ENCODE measurements around the gene C6orf89.
"Not testable (repeated sequence)": the region's sequence is repeated elsewhere in the genome, so short reads cannot be mapped to it uniquely, and the experiment has no call there.

C6orf89 gene

DNA sequence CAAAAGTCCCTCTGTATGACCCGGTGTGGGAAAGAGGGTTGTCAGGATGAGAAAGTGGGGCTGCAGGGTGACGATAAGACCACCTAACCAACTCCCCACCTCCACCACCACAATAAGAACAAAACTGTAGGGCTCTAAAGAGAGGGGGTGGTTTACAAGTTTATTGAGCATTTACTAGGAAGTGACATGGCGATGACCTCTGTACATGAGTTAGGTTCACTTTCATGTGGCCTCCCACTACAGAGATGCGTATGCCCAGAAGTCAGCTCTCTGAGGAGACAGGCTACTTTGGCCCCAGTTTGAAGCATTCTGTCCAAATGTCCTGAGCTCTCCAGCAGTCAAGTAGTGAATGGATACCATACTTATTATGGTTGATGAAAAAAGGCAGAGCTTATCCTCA, 40.1 kb downstream of the C6orf89 start:
- no peak for DNase-seq

DNA sequence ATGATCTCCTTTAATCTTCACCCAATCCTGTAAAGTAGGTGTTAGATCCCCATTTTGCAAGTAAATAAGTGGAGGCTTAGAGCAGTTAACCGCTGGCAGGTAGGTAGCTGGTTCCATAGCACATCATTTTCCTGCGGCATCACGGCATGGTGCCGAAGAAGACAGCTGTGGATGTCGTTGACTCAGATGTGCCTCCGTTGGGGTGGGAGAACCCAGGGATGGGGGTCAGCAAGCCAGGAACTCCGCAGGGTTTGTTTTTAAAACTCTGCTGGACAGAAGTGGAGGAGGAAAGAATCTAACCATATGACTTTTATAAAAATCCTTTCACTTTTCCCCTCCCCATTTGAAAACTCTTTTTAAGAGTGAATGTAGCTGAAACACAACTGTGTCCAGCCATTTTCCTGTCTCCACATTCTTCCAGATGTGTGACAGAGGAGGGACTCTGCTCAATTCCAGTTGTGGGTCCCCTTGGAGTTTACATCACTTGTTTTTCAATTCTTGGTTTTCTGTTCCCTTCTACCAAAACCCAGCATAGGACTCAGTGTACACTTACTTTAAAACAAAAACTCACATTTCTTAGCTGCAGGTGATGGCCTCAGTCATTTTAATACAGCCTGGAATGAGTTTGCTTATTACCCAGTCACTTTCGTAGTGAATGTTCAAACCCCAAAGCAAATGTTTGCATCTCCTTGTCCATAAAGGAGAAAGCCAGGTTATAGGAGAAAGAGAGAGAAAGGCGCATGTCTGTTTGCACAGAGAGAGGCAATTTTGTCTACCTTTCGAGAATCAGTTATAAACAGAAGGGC, 41.2 kb downstream of the C6orf89 start:
- no peak for DNase-seq

DNA sequence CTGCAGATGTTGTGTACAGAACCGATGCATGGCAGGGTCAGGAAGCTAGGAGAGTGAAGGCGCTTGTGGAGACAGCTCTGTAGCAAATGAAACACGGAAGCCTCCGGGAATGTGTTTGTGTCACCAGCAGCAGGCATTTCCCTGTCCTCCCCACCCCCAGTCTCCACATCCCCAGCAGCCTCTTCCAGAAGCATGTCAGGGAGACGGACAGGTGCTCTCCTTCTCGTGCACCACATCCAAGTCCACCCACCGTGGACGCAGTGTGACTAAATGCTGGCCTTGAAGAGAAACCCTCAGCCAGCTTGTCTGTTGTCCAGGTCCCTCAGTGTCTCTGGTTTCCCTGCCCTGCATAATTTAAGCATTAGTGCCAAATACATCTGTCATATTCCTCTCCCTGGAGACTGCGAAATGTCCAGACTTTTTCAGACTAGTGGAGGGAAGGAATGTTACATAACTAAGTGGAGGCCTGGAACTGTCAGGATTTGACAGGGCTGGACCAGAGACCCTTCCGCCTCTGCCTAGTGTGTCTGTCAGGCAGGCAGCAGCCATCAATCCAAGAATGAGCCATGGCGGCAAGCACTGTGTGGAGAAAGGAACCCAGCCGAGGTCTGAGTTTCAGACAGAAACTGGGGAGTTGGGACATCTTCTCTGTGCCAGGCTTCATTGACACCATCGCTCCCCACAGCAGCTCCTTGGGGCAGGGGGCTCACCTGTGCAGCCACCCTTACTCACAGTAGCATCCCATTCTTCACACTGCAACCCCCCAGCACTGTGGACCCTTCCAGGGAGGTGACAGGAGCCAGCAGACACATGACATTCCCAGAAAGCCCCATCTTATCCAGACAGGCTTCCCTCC, 42.2 kb downstream of the C6orf89 start:
- DNase-seq: peak; percentile 27

DNA sequence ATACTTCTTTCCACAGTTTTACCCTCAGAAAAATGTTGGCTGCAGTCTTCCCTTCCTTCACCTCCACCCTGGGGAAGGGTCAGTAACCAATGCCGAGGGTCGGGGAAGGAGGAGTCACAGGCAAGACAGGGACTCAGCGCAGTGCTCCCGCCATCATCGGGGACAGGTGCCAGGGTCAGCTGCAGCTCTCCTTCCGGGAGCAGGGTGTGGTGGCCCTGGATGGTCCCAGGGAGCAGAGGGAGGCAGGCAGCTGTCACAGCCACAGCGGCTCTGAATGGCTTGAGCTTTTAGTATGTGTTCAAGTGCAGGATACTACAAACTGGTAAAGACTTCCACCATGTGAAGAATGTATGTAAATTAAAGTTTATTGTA, 42.8 kb downstream of the C6orf89 start:
- no peak for DNase-seq

DNA sequence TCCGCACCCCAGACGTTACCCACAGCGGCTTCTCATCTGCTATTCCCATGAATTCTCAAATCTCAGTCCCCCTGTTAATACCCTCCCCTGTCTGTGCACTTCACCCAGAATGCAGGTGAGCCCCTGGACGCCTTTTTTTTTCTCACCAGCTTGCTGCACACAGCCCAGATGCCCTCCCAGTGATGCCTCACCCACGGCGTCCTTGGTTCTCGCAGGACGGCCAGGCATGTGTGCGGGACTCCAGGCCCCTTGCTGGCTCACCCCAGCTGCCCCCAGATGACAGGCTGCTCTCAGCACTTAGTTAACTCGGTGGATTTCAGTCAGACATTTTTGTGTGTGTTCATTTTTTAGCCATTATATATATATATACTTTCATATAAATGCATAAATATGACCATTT, 43.4 kb downstream of the C6orf89 start:
- DNase-seq: no peak

DNA sequence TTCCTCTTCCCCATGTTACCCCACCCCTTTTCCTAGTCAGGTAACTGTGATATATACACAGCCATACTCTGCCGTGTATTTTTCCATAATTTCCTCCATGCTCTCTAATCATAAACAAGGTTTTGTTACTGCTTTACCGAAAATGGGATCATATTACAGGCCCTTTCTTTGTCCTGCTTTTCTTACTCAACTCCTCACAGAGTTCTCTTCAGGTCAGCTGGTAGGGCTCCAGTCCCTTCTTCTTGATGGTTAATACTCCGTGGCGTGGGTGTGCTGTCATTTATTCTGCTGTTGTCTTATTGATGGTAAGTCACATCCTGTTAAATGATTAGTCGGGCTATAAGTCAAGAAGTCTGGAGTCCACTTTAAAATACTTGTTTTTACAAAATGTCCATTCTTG, 43.9 kb downstream of the C6orf89 start:
- peak; percentile 22 for DNase-seq

DNA sequence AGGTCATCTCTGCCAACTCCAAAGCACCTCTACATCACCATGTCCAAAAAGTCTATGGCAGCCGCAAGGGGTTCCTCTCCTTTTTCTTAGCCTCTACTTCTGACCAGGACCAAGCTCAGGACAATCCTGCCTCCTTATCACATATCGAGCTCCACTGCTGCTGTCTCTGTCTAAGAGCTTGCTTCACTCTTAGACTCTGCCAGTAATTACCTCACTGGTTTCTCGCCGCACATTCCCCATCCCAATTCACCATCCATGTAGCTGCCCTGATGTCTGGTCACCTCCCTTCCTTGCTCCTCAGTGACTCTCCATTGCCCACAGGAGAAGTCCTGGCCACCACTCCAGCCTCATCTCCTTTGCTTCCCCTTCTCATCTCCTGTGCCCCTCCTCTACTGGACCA, 44.7 kb downstream of the C6orf89 start:
- no peak for DNase-seq

DNA sequence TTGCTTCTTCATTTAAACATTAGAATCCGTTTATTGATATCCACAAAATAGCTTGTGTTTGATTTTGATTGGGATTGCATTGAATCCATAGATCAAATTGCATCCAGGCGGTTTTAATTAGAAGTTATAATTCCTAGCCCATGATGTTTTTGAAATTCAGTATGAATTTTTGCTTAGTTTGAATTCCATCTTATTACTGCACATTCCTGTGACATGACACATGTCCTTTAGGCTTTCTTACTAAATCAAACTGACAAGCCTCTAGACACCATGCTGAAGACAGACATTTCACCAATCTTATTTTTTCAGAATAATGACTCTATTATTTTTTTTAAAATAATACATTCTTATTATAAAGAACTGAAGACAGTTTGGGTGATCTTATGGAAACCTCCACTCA, 47.4 kb downstream of the C6orf89 start:
- DNase-seq: peak; percentile 77

DNA sequence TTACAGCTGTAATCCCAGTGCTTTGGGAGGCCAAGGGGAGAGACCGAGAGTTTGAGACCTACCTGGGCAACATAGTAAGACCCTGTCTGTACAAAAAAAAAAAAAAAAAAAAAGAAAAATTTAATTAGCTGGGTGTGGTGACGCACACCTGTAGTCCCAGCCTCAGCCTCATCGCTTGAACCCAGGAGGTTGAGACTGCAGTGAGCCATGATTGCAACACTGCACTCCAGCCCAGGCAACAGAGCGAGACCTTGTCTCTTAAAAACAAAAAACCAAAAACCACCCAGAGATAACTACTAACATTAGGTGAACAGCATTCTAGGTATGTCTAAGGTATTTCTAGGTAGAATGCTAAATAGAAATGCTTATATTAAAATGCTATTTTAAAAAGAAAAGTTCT, 47.8 kb downstream of the C6orf89 start:
- DNase-seq: no peak

DNA sequence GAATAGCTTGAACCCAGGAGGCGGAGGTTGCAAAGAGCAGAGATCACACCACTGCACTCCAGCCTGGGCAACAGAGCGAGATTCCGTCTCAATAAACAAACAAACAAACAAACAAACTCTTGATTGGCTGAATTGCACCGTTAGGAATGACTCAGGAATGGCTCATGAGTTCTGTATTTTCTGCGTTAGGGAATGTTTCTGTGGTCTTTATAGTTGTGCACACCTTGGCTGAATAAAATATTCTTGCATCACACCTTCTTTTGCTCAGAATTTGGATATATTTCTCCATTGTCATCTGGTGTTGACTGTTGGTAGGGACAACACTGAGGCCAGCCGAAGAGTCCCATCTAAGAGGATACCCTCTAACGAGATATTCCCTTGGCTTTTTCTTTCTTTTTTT, 49.1 kb downstream of the C6orf89 start:
- no peak for DNase-seq

DNA sequence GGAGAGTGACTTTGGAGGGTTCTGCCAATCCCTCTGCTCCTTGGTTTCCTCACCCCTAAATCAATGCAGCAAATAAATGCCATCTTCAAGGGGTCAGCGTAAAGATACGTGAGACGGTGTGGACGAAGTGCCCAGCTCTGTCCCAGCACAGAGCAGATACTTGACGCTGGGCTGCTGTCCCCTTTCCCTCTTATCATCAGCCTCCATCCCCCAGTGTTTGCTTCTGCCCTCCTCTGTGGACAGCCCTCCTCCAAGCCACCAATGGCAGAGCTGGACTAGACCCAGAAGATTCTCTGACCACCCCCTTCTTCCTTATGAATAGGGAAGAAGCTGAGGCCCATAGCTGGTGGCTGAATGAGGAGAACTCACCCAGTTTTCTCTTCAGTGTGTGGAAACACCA, 51.1 kb downstream of the C6orf89 start:
- no peak for DNase-seq

DNA sequence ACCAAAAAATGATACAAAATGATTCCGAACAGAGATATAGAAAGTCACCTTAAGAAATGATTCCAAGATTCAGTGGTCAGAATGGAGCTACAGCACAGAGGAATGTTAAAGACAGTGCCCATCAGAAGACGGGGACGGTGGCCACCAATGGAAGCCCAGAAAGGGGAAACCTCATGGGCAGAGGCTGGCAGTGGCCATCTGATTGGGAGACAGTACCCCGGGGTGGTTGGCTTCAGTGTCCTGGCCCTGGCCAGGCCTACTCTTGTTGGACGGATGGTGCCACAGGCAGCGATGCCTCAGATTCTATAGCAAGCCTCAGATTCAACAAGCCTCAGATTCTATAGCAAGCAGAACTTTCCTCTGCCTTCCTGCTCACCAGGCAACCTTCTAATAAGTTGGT, 52.1 kb downstream of the C6orf89 start:
- DNase-seq: no peak

DNA sequence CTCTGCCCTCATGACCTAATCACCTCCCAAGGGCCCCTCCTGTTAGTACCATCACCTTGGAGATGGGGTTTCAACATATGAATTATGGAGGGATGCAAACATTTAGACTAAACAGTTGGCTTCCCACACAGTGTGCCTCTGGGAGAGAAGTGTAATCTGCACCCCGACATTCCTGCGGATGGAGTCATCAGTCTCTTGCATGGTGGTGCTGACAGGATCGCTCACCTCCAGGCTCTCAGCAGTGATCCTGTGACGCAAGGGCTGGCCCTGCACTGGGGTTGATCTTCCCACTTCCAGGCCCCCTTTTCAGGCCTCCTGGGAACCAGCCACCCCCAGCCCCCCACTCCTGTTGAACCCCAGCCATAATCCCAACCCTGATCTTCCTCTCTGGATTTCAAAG, 52.8 kb downstream of the C6orf89 start:
- DNase-seq: peak; percentile 92

DNA sequence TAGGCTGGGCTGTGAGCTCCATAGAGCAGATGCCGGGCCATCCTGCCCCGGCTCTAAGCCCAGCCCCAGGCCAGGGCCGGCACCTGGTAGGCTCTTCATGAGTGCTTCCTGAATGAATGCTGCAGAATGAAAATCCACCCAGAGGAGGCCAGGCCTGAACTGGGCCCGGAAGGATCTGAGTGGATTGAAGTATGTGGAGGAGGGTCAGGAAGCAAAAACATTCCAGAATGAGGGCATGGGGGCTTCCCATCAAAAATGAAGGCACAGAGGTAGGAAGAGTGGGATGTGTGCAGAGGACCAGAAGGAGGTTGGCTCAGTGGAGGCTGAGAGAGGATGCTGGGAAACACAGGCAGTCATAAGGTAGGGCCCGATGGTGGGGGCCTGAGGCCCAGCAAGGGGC, 53.3 kb downstream of the C6orf89 start:
- DNase-seq: not testable (repeated sequence)

DNA sequence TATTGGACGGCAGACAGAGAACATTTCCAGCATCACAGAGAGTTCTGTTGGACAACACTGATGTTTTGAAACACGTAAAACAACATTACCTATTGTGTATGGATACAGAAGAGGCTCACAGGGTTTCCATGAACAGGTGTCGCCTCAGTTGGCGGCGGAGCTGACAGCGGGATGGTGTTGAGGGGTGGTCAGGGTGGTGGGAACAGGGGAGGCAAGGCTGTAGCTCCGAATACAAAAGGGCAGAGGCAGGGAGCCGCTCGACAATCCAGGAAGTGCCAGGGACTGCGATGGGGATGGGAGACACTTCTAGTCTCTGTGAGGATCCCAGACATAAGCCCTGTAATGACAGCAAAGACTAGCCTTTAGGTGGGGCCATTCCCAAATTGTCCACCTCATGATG, 54.3 kb downstream of the C6orf89 start:
- DNase-seq: no peak

DNA sequence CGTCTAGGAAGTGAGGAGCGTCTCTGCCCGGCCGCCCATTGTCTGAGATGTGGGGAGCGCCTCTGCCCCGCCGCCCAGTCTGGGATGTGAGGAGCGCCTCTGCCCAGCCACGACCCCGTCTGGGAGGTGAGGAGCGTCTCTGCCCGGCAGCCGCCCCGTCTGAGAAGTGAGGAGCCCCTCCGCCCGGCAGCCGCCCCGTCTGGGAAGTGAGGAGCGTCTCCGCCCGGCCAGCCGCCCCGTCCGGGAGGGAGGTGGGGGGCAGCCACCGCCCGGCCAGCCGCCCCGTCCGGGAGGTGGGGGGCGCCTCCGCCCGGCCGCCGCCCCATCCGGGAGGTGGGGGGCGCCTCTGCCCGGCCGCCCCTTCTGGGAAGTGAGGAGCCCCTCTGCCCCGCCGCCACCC, 55.8 kb downstream of the C6orf89 start:
- DNase-seq: not testable (repeated sequence)

DNA sequence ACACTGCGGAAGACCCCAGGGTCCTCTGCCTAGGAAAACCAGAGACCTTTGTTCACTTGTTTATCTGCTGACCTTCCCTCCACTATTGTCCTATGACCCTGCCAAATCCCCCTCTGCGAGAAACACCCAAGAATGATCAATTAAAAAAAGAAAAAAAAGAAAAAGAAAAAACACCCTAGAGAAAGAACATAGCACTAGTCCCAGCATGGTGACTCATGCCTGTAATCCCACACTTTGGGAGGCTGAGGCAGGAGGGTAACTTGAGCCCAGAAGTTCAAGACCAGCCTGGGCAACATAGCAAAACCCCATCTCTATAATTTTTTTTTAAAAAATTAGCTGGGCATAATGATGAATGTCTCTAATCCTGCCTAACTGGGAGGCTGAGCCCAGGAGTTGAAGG, 56.6 kb downstream of the C6orf89 start:
- not testable (repeated sequence) for DNase-seq

DNA sequence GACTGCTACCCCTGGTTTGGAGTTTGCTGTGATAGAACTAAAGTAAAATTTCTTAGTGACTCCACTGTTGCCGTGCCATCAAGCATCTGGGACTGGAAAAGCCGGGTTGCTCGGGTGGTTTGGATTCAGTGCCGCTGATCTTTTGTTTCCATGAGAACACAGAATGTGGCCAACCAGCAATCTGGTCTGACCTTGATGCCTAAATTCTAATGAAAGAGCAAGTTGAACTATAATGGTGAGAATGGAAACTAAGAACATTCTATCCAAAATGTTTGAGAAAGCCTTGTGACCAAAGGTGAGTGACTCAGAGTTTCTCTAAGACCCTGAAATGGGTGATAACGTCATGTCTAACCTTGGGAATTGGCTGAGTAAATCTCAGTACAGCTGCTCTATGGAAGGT, 58.9 kb downstream of the C6orf89 start:
- no peak for DNase-seq

DNA sequence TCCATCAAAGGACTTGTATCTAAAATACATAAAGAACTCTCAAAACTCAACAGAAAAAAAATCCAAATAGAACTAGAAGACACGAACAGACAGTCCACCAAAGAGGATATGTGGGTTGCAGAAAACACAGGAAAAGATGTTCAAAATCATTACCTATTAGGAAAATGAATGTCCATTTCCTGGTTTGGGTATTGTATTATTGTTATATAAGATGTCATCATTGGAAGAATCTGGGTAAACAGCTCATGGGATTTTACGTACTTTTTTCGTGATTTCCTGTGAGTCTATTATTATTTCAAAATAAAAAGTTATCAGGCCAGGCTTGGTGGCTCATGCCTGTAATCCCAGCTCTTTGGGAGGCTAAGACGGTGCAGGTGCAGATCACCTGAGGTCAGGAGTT, 59.5 kb downstream of the C6orf89 start:
- no peak for DNase-seq

DNA sequence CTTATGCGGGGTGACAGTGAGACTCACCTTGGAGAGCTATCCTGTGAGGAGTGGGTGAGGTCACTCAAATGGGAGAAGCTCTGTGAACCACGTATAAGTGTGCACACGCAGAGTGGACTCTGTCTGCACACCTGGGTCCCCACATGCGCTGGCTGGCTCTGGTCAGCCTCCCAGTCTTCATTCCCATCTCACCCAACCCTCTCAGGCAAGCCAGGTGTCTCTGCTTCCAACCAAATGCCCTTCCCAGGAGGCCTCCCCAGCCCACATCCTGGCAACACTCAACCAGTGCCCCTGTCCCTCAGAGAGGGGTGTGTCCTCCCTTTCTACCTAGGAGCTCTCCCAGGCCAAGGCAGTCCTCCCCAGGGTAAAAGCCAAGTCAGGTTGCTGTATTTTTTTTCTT, 60.8 kb downstream of the C6orf89 start:
- DNase-seq: no peak

DNA sequence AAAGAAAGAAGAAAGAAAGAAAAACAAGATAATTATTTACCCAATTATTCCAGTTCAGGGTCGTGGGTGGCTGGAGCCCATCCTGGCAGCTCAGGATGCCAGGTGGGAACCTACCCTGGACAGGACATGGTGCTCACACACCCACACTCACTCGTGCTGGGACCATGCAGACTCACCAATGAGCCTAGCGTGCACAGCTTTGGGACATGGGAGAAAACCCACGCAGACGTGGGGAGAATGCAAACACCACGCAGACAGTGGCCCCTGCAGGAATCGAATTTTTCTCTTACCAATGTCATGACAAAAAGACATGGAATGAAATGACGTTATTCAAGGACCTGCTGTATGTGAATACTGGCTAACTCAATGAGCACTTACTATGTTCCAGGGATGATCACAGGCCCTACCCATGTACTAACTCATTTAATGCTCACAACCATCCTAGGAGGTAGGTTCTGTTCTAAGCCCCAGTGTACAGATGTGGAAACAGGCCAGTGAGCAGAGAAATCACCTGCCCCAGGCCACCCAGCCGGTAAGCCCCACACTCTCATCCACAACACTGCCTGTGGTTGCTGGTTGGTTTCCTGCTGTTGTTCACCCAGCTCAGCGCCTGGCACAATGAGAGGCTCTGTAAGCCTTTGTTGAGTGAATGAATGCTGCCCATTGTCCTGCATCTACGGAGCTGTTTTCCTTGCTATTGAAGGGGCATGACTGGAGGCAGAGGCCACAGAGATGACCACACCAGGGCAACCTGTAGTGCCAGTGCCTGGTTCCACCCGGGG, 62.0 kb downstream of the C6orf89 start:
- no peak for DNase-seq

DNA sequence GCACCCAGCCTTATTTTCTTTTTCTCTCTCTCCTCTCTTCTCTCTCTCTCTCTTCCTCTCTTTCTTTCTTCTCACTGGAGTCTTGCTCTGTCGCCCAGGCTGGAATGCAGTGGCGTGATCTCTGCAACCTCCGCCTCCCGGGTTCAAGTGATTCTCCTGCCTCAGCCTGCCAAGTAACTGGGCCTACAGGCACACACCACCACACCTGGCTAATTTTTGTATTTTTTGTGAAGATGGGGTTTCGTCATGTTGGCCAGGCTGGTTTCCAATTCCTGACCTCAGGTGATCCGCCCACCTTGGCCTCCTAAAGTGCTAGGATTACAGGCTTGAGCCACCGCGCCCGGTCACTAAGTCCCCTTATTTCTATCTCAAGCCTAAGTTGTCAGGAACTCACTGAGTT, 63.3 kb downstream of the C6orf89 start:
- DNase-seq: not testable (repeated sequence)

DNA sequence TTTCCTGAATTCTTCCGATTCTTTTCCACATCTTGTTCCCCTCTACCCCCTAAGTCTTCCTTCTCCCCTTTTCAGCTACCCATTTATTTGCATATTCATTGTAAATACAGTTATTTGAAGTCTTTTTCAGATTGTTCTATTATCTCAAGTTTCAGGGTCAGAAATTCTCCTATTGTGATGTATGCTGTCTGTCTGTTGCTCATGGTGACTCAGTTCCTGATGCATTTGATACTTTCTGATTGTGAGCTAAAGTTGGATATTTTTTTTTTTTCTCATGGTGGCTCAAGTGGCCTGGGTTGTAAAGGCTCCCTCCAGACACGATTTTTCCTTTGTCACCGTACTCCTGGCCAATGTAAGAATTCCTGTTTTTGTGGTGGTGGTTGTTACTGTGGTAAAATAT, 63.9 kb downstream of the C6orf89 start:
- DNase-seq: peak; percentile 50

DNA sequence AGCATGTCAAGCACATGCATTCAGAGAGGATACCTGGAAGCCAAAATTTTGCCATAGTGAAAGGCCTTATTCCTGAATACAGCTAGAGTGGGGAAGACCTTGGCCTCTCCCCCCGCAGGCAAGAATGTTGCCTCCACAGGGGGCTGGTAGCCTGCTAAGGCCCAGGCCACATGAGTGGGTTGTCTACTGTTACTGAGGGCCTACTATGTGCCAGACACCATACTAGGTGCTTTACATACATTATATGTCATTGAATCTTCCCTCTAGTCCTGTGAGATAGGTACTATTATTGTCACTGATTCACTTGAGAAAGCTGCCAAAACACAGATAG, 68.1 kb downstream of the C6orf89 start:
- no peak for DNase-seq
